Measurements from ENCODE around the gene BLMH.
"Not testable (repeated sequence)": the region's sequence is repeated elsewhere in the genome, so short reads cannot be mapped to it uniquely, and the experiment has no call there.

The BLMH gene

DNA sequence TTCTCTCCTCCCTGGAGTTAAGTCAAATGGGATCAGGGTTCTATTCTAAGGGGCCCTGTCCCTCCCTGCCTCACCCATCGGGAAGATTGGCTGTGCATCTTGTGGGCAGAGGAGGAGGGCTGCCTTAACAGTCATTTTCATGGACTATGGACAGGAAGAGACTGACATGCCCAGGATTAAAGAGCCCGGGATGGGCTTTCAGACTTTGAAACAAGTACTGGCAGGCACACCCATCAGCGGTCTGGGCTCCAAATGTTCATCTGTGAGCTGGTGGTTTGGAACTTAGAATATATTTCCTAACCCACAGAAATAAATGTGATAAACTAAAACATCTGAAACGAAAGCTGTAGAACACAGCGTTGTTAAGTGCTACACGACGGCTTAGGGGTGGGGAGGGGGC lies 62.7 kb downstream of the BLMH start:
- no peak for DNase-seq (ENCODE audit: low read depth)

DNA sequence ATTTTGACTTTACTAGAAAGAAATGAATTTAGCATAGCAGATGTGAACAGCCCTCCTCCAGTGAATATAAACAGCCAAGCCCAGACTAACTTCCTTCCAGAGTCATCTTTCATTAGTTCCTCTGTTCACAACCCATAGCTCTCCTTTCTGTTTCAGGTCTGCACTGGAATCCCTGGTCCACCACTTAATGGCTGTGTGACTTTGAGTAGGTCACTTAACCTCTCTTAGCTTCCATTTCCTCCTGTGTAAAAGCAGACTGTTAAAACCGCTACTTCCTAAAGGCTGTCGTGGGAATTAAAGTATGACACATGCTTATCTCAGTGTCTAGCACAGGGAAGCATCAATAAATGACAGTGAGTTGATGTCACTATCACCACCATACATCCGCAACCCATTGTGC lies 63.7 kb downstream of the BLMH start:
- no peak for DNase-seq (ENCODE audit: low read depth)

DNA sequence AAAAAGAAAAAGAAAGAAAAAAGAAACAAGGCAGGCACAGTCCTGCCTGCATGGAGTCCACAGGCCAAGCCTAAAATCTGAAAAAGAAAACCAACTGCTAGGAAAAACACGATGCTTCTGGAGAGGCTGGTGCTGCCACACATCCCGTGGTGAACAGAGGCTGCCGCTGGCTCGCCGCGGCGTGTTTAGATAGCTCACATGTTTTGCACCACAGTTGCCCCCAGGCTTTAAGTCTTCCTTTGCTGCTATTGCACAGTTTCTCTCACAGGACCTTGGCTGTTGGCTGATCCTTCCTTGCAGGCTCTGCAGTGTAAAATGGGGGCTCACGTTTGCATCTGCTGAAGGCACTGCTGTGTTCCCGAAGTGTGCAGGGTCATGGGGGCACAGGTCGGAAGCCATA lies 64.9 kb downstream of the BLMH start:
- DNase-seq (ENCODE audit: low read depth) = no peak

DNA sequence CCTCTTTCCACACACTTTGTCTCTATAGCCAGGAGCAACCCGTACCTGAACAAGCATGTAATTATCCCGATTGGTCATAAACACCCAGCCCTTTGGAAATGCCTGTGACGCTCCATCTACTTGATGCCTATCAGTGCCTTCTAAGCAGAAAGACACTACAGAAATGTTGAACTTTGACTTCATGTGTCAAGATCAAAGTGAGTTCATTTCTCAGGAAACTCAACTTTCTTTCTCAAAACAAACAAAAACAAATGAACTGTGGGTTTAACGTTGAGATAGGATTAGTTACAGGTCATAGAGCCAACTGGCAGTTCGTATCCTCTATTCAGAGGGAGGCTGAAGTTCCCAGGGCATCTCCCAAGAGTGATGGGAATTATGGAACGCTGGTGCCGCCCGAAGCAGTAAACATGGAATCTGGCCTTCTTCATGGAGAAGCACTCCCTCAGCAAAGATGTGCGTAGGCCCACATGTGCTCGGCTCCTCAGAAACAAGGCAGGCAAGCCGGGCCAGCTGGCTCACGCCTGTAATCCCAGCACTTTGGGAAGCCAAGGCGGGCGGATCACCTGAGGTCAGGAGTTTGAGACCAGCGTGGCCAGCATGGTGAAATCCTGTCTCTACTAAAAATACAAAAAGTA lies 65.7 kb downstream of the BLMH start:
- DNase-seq (ENCODE audit: low read depth) = no peak

DNA sequence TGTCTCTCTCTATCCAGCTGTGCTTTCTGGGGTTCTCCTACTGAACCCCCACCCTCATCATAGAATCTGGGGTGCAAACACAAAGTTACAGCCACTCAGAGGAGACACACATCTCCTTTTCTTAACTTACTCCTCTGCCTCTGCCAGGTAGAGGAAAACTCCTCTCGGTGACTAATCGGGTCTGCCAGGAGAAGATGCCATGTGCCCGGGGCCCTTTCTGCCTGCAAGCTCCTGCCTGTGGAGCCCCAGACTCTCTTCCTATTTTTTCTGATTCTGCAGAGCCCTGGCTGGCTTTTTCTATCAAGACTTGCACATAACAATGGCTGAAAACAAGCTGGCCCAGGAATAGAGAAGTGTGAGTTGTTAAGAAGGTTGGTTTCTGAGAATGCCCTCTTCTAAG lies 66.6 kb downstream of the BLMH start:
- no peak for DNase-seq (ENCODE audit: low read depth)

DNA sequence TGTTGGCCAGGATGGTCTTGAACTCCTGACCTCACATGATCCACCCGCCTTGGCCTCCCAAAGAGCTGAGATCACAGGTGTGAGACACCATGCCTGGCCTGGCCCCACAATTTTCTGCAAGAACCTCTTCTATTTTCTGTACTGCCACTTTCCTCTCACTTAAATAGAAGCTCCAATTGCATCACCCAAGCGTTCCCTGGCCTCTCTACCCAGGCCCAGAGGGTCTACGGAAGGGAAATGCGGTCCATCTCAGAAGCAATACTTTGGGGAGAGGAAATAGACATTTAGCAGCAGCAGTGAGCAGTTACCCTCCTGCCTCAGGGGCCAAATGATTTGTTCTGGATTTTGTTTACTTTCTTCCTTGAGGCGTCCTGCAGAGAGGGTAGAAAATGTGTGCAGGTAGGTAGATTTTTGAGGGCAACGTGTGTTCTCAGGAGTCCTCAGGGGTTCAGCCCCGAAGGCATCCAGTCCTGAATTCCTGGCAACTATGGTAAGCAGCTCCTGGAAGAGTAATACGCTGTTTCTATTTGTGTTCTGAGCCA lies 67.3 kb downstream of the BLMH start:
- DNase-seq (ENCODE audit: low read depth) = no peak

DNA sequence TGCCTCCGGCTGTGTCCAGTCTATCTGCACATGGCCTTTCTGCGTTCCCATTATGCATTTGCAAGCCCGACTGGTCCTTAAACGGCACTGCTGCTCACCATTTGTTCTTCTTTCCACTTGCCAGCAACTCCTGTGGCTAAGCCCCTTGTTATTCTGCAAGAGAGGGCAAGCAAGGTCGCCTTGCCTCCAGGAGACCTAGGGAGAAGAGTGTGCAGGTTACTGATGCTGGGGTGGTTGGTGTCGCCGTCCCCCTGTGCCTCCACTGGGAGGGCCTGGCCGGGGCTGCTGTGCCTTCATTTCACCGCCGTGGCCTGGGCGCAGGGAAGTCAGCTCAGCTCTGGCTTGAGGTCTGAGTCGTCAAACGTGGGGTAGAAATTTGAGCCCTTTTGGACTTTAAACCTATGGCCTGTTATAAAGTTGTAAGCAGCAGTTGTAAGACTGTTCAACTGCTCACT lies 69.0 kb downstream of the BLMH start:
- no peak for DNase-seq (ENCODE audit: low read depth)

DNA sequence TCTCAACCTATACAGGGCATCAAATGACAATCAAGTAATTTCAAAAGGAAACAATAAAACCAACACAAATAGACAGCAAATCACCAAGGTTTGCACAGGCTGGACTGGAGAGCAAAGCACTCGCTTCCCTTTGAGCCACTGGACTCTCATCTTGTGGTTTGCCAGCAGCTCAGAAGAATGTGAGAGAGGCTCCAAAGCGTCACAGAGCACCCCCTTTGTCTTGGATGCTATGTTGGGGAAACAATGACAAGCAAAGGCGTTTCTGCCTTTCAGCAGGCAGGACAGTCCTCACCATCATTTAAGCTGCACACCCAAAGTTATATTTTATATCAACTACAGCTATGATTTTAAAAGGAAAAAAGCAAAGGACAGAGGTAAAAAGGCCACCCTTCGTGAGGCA lies 69.5 kb downstream of the BLMH start:
- DNase-seq (ENCODE audit: low read depth) = no peak

DNA sequence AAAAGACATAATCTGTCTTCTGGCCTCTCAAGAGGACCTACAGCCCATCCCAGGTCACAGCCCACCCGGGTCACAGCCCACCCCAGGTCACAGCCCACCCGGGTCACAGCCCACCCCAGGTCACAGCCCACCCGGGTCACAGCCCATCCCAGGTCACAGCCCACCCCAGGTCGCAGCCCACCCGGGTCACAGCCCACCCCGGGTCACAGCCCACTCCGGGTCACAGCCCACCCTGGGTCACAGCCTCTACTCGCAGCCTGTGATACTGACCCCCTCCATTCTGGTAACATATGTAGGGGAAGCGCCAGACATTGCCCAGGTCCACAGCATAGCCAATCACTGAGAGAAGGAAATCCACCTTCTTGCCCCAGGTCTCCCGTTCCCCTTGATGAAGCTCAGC lies 70.4 kb downstream of the BLMH start:
- no peak for DNase-seq (ENCODE audit: low read depth)

DNA sequence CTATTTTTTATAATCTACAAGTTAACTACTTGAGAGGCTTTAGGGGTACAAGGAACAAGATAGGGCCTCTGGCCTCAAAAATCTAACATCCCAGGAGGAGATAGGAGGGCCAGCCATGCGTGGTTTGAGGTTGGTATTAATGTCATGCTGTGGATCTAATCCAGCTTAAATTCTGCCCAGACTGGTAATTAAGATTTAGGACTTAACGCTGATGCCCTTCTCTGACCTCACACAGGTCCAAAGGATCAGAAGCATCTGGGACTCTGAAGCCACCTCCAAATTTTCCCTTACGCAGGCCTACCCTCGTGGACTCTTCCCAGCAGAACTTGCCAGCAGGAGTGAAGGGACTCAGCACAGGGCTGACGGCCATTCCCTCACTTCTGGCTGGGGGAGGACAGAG lies 71.3 kb downstream of the BLMH start:
- DNase-seq (ENCODE audit: low read depth) = no peak

DNA sequence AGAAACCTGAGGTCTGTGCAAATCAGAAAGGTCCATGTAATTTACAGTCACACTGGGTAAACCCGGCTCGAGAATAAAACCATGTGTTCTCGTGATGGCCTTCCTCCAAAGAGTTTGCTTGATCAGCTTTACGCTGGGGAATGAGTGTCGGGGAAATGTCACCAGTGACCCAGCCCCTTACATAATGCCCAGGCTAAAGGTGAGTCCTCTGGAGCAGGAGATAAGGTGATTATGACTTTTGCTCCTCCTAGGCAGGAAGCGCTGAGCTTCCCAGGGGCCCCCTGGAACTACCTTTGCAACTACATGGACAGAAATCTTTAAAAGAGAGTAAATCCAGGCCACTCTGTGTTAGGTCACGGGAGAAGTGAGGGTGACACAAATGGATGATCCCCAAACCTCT lies 71.9 kb downstream of the BLMH start:
- no peak for DNase-seq (ENCODE audit: low read depth)

DNA sequence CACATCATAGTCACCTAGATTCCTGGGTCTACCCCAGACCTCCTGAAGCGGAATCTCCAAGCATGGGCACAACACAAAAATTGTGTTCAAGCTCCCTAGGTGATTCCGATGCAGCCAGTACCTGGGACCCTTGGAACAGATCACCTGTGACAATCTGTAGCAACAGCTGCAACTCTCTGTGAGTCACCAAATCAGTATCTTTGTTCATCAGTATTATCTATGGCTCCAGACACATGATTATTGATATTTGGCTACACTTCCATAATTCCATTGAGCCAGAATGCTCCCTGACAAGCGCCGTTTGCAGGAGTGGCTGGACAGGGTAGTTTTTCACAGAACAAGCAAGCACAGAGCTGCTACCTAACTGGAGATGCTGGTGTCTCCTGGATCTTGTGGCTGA lies 72.4 kb downstream of the BLMH start:
- DNase-seq (ENCODE audit: low read depth) = no peak

DNA sequence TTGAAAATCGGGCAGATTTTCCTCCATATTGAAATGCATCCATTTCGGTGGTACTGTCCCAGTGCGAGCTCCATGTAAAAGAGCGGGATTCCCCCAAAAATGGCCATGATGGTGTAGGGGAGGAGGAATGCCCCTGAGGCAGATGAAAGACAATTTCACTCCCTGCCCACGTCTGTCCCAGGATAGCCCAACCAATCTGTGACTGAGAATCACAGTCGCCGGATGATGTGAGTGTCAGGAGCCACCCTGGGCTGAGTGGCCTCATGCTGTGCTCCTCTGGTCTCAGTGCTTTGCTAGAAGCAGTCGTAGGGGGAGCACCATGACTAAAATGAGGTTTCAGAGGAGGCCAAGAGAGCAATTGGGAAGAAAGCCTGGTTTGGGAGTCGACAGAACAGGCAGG lies 72.9 kb downstream of the BLMH start:
- no peak for DNase-seq (ENCODE audit: low read depth)

DNA sequence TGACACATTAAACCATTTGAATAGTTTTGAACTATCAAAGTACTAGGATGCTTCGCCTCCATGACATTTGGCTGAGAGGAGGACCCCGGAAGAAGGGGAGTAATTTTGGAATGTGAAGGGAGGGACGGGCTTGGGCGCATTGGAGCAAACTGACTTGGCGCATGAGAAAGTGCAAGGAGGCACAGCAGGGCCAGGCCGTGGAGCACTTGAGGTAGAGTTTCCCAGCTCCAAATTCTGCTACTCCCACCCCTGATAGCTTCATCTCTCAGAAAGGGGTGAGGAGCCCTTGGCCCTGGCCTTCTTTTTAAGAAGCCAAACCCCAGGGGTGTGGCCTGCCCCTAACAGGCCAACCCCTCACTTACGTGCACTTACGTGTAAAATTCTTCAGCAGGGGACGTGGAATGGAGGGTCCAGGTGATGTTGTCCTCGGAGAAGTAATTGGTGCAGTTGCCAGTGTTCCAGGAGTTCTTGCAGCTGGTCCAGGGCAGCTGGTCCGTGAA lies 73.9 kb downstream of the BLMH start:
- DNase-seq (ENCODE audit: low read depth) = no peak

DNA sequence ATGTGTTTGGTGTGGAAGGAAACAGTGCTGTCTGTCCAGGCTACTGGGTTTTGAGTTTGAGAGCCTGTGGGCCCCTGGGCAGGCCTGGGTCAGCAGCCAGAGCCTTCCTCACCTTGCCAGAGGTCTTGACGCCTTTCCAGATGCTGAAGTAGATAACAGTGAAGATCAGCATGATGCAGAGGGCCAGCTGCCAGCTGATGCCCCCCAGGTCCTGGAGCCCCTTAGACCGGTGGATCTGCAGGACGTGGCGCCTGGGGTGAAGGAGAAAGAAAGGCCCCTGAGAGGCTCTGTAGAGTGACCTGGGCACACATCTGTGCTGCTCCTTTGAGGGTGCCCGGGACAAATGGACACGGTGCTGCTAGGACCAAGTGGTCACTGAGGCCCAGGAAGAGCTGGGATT lies 74.7 kb downstream of the BLMH start:
- no peak for DNase-seq (ENCODE audit: low read depth)

DNA sequence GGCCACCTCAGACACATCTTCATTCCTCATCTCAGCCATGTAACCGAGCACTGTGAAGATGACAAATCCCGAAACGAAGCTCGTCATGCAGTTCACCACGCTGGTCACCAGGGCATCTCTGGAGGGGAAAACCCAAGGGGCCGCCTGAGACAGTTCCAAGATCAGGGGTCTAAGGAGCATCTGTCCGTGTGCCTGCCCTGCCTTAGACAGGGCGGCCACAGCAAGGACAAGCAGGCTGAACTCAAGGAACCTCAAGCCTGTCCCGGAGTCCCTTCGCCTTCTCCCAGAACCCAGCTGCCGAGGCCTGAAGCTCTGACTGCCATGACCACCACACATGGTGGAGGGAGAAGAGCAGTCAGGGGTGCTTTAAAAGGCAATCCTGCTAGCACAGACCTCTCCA lies 79.0 kb downstream of the BLMH start:
- DNase-seq (ENCODE audit: low read depth) = no peak

DNA sequence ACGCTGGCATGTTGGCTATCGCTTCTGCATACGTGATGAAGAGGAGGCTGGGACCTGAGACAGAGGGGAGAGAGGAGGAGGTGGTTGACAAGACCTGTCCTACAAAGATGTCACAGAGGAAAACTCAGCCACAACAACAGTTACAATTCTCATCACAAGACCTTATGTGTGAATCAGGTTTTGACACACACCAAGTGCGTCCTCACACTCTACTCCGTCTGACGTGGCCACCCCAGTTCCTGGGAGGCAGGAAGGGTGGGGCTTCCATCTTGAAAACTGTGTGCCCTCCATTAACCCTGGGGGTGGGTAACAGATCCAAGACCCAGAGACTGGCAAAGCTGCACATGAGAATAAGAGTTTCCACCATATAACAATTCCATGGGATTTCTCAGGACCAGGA lies 80.4 kb downstream of the BLMH start:
- no peak for DNase-seq (ENCODE audit: low read depth)

DNA sequence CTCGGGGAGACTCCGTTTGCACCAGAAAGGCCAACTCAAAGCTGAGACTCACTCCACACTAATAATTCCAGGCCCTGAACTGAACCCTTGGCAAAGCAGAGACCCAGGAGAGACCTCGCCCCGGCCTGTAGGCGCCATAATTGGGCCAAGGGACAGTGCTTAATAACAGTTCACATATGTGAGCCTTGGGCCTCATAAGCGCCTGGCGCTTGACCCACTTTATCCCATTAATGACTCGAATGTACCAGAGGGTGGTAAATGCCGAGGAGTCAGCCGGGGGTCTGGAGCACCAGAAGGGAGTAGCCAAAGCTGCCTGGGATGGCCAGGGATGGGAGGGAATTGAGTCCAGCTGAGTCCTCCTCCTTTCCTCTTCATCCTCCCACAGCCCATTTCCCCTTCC lies 80.8 kb downstream of the BLMH start:
- DNase-seq (ENCODE audit: low read depth) = no peak

DNA sequence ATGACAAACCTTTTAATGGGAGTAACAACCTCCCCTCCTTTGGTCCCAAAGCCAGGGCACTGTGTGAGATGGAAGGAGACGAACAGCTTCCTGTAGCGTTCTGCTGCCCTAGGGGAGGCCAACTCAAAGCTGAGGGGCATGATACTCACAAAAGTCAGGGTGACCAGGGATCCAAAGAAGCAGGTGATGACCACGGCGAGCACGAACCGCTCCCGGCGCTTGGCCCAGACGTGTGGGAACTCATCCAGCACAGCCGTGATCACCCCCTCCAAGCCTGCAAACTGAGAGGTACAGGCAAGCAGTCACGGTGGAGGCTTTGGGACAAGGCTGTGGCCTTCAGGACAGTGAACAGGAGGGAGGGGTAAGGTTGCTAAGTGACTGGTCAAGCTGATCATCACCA lies 81.4 kb downstream of the BLMH start:
- DNase-seq (ENCODE audit: low read depth) = no peak

DNA sequence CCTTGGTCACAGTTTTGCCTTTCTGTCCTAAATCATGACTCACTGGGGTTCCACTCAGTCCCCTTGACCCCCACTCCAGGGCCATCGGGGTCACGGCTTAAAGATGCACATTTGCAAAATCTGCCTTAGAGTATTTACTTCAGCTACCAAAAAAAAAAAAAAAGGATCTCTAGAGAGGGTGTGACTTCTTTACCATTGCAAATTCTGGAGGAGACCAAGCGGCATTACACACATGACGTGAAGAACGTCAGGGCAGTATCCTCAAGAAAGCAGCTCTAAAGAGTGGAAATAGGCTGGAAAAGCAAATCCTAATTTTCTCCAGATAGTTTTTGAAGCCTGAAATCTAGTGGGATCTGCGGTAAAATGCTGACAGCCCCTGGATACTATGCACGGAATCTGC lies 81.8 kb downstream of the BLMH start:
- DNase-seq (ENCODE audit: low read depth) = no peak

DNA sequence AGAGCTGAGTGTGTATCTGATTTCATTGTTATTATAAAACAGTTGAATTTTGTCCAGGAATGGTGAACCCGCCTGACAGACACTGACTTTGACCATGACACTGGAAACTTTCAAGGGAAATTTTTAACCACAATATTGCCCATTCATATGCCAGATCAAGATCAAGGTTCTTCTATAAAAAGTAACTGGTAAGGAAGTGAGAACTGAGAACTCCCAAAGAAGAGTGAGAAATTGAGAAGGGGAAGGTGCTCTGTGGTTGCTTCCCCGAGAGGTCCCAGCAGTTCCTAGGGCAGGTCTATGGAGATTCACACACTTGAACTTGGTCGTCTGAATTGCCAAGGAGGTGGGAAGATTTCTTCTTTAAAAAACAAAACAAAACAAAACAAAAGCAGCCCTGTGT lies 83.5 kb downstream of the BLMH start:
- no peak for DNase-seq (ENCODE audit: low read depth)

DNA sequence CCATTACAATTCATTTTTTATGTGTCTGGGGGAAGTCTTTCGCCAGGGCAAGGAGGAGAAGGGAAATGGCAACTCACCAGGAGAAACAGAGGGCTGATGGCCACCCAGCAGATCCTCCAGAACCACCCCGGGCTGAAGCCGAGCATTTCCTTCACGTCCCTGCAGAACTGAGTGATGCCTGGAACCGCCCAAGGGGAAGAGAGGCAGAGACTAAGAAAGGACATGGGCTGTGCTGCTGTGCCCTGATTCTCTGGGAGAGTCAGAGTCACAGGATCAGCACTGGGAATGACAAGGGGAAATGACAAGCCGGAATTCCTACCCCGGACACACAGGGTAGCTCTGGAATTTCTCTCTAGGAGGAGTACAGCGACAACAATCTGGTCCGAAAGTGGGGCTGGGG lies 84.1 kb downstream of the BLMH start:
- DNase-seq (ENCODE audit: low read depth) = no peak

DNA sequence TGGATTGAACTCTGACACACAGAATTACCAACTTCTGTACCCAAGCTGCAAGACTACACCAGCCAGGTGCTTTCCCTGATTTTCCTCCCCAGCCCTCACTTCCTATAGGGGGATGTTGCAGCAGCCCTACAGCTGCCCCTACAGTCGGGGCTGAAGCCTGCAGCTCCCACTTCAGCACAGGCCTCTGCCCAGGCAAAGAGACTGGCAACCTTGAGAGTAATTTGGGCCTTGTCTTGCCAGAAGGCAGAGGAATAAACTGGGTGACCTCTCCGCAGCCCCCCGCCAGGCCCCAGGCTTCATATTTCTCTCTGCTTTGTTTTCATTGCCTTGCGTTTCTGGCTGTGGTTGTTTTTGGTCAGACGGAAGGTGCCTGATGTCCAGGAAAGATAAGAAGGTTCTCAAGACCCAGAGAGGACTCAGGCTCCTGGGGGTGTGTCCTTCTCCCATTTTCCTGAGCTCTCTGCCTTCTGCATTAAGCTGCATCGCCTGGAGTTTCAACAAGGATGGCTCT lies 88.2 kb downstream of the BLMH start:
- no peak for DNase-seq (ENCODE audit: low read depth)

DNA sequence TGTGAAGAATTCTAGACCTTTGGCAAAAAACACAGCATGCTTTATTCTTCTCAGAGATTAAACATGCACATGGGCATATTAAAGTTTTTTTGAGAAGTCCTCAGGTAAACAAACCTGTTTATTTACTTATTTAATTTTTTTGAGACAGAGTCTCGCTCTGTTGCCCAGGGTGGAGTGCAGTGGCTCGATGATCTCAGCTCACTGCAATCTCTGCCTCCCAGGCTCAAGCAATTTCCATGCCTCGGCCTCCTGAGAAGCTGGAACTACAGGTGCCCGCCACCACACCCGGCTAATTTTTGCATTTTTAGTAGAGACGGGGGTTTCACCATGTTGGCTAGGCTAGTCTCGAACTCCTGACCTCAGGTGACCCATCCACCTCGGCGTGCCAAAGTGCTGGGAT lies 91.1 kb downstream of the BLMH start:
- DNase-seq (ENCODE audit: low read depth) = not testable (repeated sequence)

Measured in stromal cell of bone marrow (primary cell).